GM06990 (cell line): Measurements from ENCODE around the gene MEIS3.

Experiments
- DNase-seq: peaks from one replicate; pipeline ENCODE4 v3.0.0-alpha.2; 2011; ENCODE audit not compliant: insufficient read length; ENCODE audit errors: extremely low read depth
- H3K27me3 ChIP-seq: replicated peaks from 2 replicates; pipeline ENCODE4 v1.6.0; 2011; ENCODE audit warnings: low read length; ENCODE audit not compliant: control insufficient read depth, insufficient read depth
- H3K36me3 ChIP-seq: 2 replicates; pipeline ENCODE4 v1.5.1; 2011; ENCODE audit warnings: low read length; ENCODE audit not compliant: control insufficient read depth, insufficient read depth
- H3K4me3 ChIP-seq: replicated peaks from 2 replicates; pipeline ENCODE4 v1.5.1; 2011; ENCODE audit warnings: low read depth, mild to moderate bottlenecking, control low read depth, low read length
- CTCF ChIP-seq: IDR thresholded peaks from 2 replicates; pipeline ENCODE4 v1.5.1; 2011; ENCODE audit warnings: low read length, control low read depth, mild to moderate bottlenecking, inconsistent platforms; ENCODE audit not compliant: insufficient read depth, poor library complexity, severe bottlenecking

The MEIS3 gene

DNA sequence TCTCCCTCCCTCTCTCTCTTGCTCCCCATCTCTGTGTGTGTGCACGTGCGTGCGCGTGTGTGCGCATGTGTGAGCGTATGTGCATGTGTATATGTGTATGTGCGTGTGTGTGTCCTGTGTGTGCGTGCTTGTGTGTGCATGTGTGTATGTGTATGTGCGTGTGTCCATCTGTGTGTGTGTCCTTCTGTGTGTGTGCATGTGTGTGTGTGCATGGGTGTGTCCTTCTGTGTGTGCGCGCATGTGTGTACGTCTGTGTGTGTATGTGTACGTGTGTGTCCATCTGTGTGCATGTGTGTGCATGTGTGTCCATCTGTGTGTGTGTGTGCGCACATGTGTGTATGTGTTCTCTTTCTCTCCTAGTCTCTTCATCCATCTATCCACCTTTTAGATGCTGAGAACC is 40.1 kb upstream of the MEIS3 start:
- Histone ChIP-seq H3K36me3 (no peaks in the 10 kb centered on the region), H3K4me3 (no peak overlapping the region), H3K27me3 (peaks cover 1% of the 10 kb centered on the region; the same call in 1 of the 2 replicates)
- TF ChIP-seq CTCF, result no peak
- no peak for DNase-seq

- Histone ChIP-seq H3K4me3 (no peak overlapping the region), H3K36me3 (no peaks in the 10 kb centered on the region), H3K27me3 (peaks cover 1% of the 10 kb centered on the region; the same call in 1 of the 2 replicates)
- no peak for TF ChIP-seq CTCF
- no peak for DNase-seq
Measured at GRCh38 chr19:47458672-47459071, 39.3 kb upstream of the MEIS3 start.

GRCh38 chr19:47456721-47457474 is 37.6 kb upstream of the MEIS3 start:
- Histone ChIP-seq H3K4me3 (no peak overlapping the region), H3K36me3 (no peaks in the 10 kb centered on the region), H3K27me3 (peaks cover 1% of the 10 kb centered on the region; the same call in 1 of the 2 replicates)
- no peak for TF ChIP-seq CTCF
- no peak for DNase-seq

DNA sequence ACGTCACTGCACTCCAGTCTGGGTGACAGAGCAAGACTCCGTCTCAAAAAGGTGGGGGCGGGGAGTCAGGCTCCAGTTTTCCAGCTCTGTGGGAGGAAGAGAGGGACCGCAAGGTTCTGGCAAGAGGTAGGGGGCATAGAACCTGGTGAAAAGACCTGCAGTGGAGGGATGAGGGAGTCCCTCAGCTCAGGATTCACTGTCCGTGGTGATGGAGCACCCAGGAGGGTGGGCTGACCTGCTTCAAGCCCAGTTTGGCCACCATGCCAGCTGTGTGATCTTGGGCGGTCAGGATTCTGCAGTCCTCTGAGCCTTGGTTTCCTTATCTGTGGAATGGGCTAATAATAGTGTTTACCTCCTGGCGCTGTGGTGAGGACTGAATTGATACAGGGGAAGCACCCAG is 31.2 kb upstream of the MEIS3 start:
- Histone ChIP-seq H3K36me3 (no peaks in the 10 kb centered on the region), H3K27me3 (no peaks in the 10 kb centered on the region; the same call in 1 of the 2 replicates), H3K4me3 (no peak overlapping the region)
- no peak for TF ChIP-seq CTCF
- no peak for DNase-seq

DNA sequence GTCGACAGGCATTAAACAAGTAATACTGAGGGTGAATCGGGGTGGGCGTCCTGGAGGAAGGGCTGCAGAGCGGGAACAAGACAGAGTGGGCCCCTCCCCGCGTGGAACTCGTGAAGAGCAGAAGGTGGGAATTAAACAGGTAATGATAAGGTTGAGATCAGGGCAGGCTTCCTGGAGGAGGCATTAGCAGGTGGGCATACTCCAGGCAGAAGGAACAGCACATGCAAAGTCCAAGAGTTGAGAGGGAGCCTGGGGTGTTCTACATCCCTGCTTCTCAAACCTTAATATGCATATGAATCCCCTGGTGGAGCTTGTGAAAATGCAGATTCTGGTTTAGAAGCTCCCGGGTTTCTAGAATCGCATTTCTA is 29.0 kb upstream of the MEIS3 start:
- H3K36me3 ChIP-seq, result no peaks in the 10 kb centered on the region
- no peak for TF ChIP-seq CTCF
- H3K4me3 ChIP-seq, result no peak overlapping the region
- peaks cover 3% of the 10 kb centered on the region for H3K27me3 ChIP-seq
- DNase-seq, result no peak
